ENCODE measurements around the gene DUSP9. TPM values are rescaled to one million over a fixed set of nuclear protein-coding genes. Genes with fewer than 3 reads are reported as not detected.

The DUSP9 gene
- total RNA-seq, 1 experiment from 2014 or later, result not detected

GRCh38 chrX:153637121-153638040, 9.6 kb upstream of the DUSP9 start:
- Histone ChIP-seq H3K27me3 (ENCODE audit: low read length) (no peaks in the 10 kb centered on the region), H4K20me1 (ENCODE audit: insufficient read depth, low read depth, low read length) (no peaks in the 10 kb centered on the region), H3K9ac (ENCODE audit: low read length) (no peak overlapping the region), H2AFZ (ENCODE audit: low read length) (no peak overlapping the region), H3K36me3 (ENCODE audit: insufficient read depth, low read length) (no peaks in the 10 kb centered on the region), H3K27ac (ENCODE audit: low read length) (no peak overlapping the region), H3K4me2 (ENCODE audit: low read depth, low read length, poor library complexity, severe bottlenecking) (no peak overlapping the region), H3K4me3 (ENCODE audit: low read length) (no peak overlapping the region), H3K4me1 (ENCODE audit: low read length) (no peaks in the 10 kb centered on the region), H3K9me3 (ENCODE audit: low read length) (no peaks in the 10 kb centered on the region), H3K9me2 (replicated peaks; ENCODE audit: insufficient read depth, low read length) (no peaks in the 10 kb centered on the region), H3K79me2 (ENCODE audit: low read length) (no peaks in the 10 kb centered on the region)
- no peak for DNase-seq

- Histone ChIP-seq H3K9ac (ENCODE audit: low read length) (no peak overlapping the region), H4K20me1 (ENCODE audit: insufficient read depth, low read depth, low read length) (no peaks in the 10 kb centered on the region), H3K4me2 (ENCODE audit: low read depth, low read length, poor library complexity, severe bottlenecking) (no peak overlapping the region), H3K4me1 (ENCODE audit: low read length) (no peaks in the 10 kb centered on the region), H3K36me3 (ENCODE audit: insufficient read depth, low read length) (no peaks in the 10 kb centered on the region), H3K9me2 (replicated peaks; ENCODE audit: insufficient read depth, low read length) (no peaks in the 10 kb centered on the region), H3K27me3 (ENCODE audit: low read length) (no peaks in the 10 kb centered on the region), H3K4me3 (ENCODE audit: low read length) (no peak overlapping the region), H2AFZ (ENCODE audit: low read length) (no peak overlapping the region), H3K9me3 (ENCODE audit: low read length) (no peaks in the 10 kb centered on the region), H3K79me2 (ENCODE audit: low read length) (no peaks in the 10 kb centered on the region), H3K27ac (ENCODE audit: low read length) (no peak overlapping the region)
- no peak for DNase-seq
Measured at GRCh38 chrX:153638041-153638371, 9.0 kb upstream of the DUSP9 start.

- no peak overlapping the region for H3K4me3 ChIP-seq (ENCODE audit: low read length)
- no peaks in the 10 kb centered on the region for H3K9me2 ChIP-seq (replicated peaks; ENCODE audit: insufficient read depth, low read length)
- no peaks in the 10 kb centered on the region for H3K27me3 ChIP-seq (ENCODE audit: low read length)
- no peaks in the 10 kb centered on the region for H3K36me3 ChIP-seq (ENCODE audit: insufficient read depth, low read length)
- no peak overlapping the region for H3K9ac ChIP-seq (ENCODE audit: low read length)
- no peak overlapping the region for H3K4me2 ChIP-seq (ENCODE audit: low read depth, low read length, poor library complexity, severe bottlenecking)
- H3K27ac ChIP-seq (ENCODE audit: low read length), result no peak overlapping the region
- no peak overlapping the region for H2AFZ ChIP-seq (ENCODE audit: low read length)
- H3K9me3 ChIP-seq (ENCODE audit: low read length), result no peaks in the 10 kb centered on the region
- H4K20me1 ChIP-seq (ENCODE audit: insufficient read depth, low read depth, low read length), result no peaks in the 10 kb centered on the region
- no peaks in the 10 kb centered on the region for H3K79me2 ChIP-seq (ENCODE audit: low read length)
- no peaks in the 10 kb centered on the region for H3K4me1 ChIP-seq (ENCODE audit: low read length)
- DNase-seq, result no peak
Measured at GRCh38 chrX:153638436-153639176, 8.4 kb upstream of the DUSP9 start.

DNA sequence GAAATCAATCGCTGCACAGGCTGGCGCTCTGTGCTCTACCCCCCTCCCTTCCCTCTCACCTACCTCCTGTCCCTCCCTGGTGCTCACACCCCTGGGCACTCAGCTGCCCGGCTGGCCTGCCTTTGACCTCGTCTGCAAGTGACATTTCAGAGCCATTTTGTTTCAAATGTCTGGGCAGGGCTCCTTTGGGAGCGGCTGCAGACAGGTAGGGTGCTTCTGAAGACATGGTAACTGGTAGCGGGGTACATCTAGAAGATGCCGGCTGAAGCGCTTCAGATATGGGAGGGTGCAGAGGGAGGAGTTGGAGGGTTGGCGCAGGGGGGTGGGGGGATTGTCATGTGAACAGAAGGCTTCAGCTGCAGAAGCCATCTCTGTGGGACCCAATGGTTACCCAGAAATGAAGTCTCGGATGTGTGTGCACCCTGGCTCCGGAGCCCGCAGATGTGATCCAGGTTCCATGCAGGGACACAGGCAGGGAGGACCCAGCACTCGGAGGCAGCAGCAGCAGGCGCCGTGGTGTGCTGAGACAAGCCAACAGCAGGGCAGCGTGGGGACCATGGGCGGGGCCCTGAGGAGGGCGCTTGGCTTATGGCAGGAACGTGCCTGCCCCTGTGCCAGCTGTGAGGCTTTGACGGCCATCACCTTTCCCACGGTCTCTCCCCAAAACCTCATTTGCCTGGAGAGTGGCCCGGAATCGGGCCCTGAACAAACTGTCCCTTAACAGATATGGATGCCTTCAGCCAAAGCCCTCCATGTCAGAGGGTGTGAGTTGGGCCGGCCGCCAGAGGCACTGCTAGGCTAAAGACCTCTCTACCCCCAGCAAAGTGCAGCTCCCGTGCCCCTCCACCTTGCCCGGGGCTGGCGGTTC, 7.6 kb upstream of the DUSP9 start:
- H3K9me3 ChIP-seq (ENCODE audit: low read length), result no peaks in the 10 kb centered on the region
- H3K9ac ChIP-seq (ENCODE audit: low read length), result no peak overlapping the region
- H3K27ac ChIP-seq (ENCODE audit: low read length), result no peak overlapping the region
- H3K36me3 ChIP-seq (ENCODE audit: insufficient read depth, low read length), result no peaks in the 10 kb centered on the region
- no peaks in the 10 kb centered on the region for H3K4me1 ChIP-seq (ENCODE audit: low read length)
- no peaks in the 10 kb centered on the region for H3K79me2 ChIP-seq (ENCODE audit: low read length)
- no peak overlapping the region for H2AFZ ChIP-seq (ENCODE audit: low read length)
- H3K4me2 ChIP-seq (ENCODE audit: low read depth, low read length, poor library complexity, severe bottlenecking), result no peak overlapping the region
- no peak overlapping the region for H3K4me3 ChIP-seq (ENCODE audit: low read length)
- no peak for DNase-seq
- no peaks in the 10 kb centered on the region for H4K20me1 ChIP-seq (ENCODE audit: insufficient read depth, low read depth, low read length)
- H3K27me3 ChIP-seq (ENCODE audit: low read length), result no peaks in the 10 kb centered on the region
- no peaks in the 10 kb centered on the region for H3K9me2 ChIP-seq (replicated peaks; ENCODE audit: insufficient read depth, low read length)

- Histone ChIP-seq H3K4me1 (ENCODE audit: low read length) (no peaks in the 10 kb centered on the region), H3K79me2 (ENCODE audit: low read length) (no peaks in the 10 kb centered on the region), H3K9me2 (replicated peaks; ENCODE audit: insufficient read depth, low read length) (no peaks in the 10 kb centered on the region), H3K27ac (ENCODE audit: low read length) (no peak overlapping the region), H2AFZ (ENCODE audit: low read length) (no peak overlapping the region), H3K27me3 (ENCODE audit: low read length) (no peaks in the 10 kb centered on the region), H3K36me3 (ENCODE audit: insufficient read depth, low read length) (no peaks in the 10 kb centered on the region), H3K9ac (ENCODE audit: low read length) (no peak overlapping the region), H4K20me1 (ENCODE audit: insufficient read depth, low read depth, low read length) (no peaks in the 10 kb centered on the region), H3K4me3 (ENCODE audit: low read length) (no peak overlapping the region), H3K4me2 (ENCODE audit: low read depth, low read length, poor library complexity, severe bottlenecking) (no peak overlapping the region), H3K9me3 (ENCODE audit: low read length) (no peaks in the 10 kb centered on the region)
- DNase-seq, result no peak
Measured at GRCh38 chrX:153640045-153640686, 6.8 kb upstream of the DUSP9 start.

- Histone ChIP-seq H3K9ac (ENCODE audit: low read length) (no peak overlapping the region), H2AFZ (ENCODE audit: low read length) (no peak overlapping the region), H3K4me2 (ENCODE audit: low read depth, low read length, poor library complexity, severe bottlenecking) (no peak overlapping the region), H3K27ac (ENCODE audit: low read length) (no peak overlapping the region), H3K9me2 (replicated peaks; ENCODE audit: insufficient read depth, low read length) (no peaks in the 10 kb centered on the region), H3K4me1 (ENCODE audit: low read length) (no peaks in the 10 kb centered on the region), H3K36me3 (ENCODE audit: insufficient read depth, low read length) (no peaks in the 10 kb centered on the region), H3K9me3 (ENCODE audit: low read length) (no peaks in the 10 kb centered on the region), H4K20me1 (ENCODE audit: insufficient read depth, low read depth, low read length) (no peaks in the 10 kb centered on the region), H3K79me2 (ENCODE audit: low read length) (no peaks in the 10 kb centered on the region), H3K27me3 (ENCODE audit: low read length) (no peaks in the 10 kb centered on the region), H3K4me3 (ENCODE audit: low read length) (no peak overlapping the region)
- no peak for DNase-seq
Measured at GRCh38 chrX:153640736-153641575, 6.0 kb upstream of the DUSP9 start.

DNA sequence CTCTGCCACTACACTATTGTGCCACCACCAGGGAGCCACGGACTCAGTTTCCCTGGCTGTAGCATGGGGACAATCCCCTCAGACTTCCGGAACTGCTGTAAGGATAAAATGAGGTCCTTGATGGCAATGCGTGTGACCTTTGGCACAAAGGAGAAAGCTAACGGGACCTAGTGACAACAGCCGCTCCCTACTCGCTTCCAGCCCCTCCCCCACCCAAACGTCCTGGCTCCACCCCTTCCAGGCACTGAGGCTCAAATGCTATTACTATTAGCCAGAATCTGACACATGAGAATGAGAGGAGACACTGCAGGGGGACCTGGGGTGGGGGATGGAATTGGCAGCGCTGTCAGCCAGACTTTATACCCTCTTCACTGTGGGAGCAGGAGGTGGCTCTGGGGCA, 5.4 kb upstream of the DUSP9 start:
- Histone ChIP-seq H4K20me1 (ENCODE audit: insufficient read depth, low read depth, low read length) (no peaks in the 10 kb centered on the region), H3K9ac (ENCODE audit: low read length) (no peak overlapping the region), H3K4me1 (ENCODE audit: low read length) (no peaks in the 10 kb centered on the region), H3K4me3 (ENCODE audit: low read length) (no peak overlapping the region), H3K27me3 (ENCODE audit: low read length) (no peaks in the 10 kb centered on the region), H3K9me2 (replicated peaks; ENCODE audit: insufficient read depth, low read length) (no peaks in the 10 kb centered on the region), H3K9me3 (ENCODE audit: low read length) (no peaks in the 10 kb centered on the region), H3K27ac (ENCODE audit: low read length) (no peak overlapping the region), H3K79me2 (ENCODE audit: low read length) (no peaks in the 10 kb centered on the region), H3K4me2 (ENCODE audit: low read depth, low read length, poor library complexity, severe bottlenecking) (no peak overlapping the region), H3K36me3 (ENCODE audit: insufficient read depth, low read length) (no peaks in the 10 kb centered on the region), H2AFZ (ENCODE audit: low read length) (no peak overlapping the region)
- DNase-seq, result no peak

Data from Karpas-422 (cell line).